Endothelial cell of umbilical vein (primary cell): ENCODE measurements around the gene LY6G6C. TPM values are rescaled to one million over a fixed set of nuclear protein-coding genes. Genes with fewer than 3 reads are reported as not detected.

Experiments used
- BruUV-seq: library from RNA; stranded (reverse); fragments of 400-500 nt; replicated peaks from 2 replicates; lab custom pipeline; 2021; lab: Mats Ljungman, UMichigan
- CTCF ChIA-PET: fragments of 300-600, 350-600 bp; sonication (Branson Sonifier 250); formaldehyde crosslinking; loops from one replicate; lab custom pipeline; 2021; ENCODE audit warnings: antibody characterized with exemption, inconsistent platforms; lab: Charles Lee
- POLR2A ChIA-PET: fragments of 300-600, 350-600 bp; sonication (Branson Sonifier 250); formaldehyde crosslinking; loops from one replicate; lab custom pipeline; 2021; ENCODE audit warnings: antibody characterized with exemption, inconsistent platforms; lab: Charles Lee
- DNase-seq: peaks from one replicate; pipeline ENCODE4 v3.0.0-alpha.2; 2011; ENCODE audit warnings: low read depth, low spot score
- FAIRE-seq: peaks from 2 replicates; lab custom pipeline; 2011; peaks lifted over from hg19 to GRCh38; lab: Jason Lieb, UNC
- H2AFZ ChIP-seq: 2 replicates; pipeline ENCODE4 v1.6.0; 2012; ENCODE audit warnings: low read depth, low read length, control low read depth, inconsistent platforms
- H3K27ac ChIP-seq: 2 replicates; pipeline ENCODE4 v1.5.1; 2011; ENCODE audit warnings: low read depth, mild to moderate bottlenecking, control low read depth, low read length, moderate library complexity; ENCODE audit not compliant: insufficient read depth
- H3K27me3 ChIP-seq, 2 experiments: 2 replicates each; pipeline versions ENCODE4 v1.6.0 to v1.6.1; 2011; ENCODE audit warnings: low read length in 2 of 2, mixed read lengths in 1 of 2; ENCODE audit not compliant: control insufficient read depth in 2 of 2, insufficient read depth in 2 of 2
- H3K36me3 ChIP-seq, 2 experiments: 2 replicates in 1 of 2; 3 replicates in 1 of 2; pipeline ENCODE4 v1.5.1; 2011; ENCODE audit warnings: low read length in 2 of 2, mild to moderate bottlenecking in 1 of 2, moderate library complexity in 1 of 2; ENCODE audit not compliant: control insufficient read depth in 2 of 2, insufficient read depth in 2 of 2; ENCODE audit errors: extremely low read depth in 1 of 2
- H3K4me1 ChIP-seq: 3 replicates; pipeline ENCODE4 v1.5.1; 2011; ENCODE audit warnings: mild to moderate bottlenecking, low read length; ENCODE audit not compliant: control insufficient read depth, insufficient read depth; ENCODE audit errors: extremely low read depth
- H3K4me2 ChIP-seq: 2 replicates; pipeline ENCODE4 v1.6.1; 2011; ENCODE audit warnings: low read length, control low read depth, mixed read lengths; ENCODE audit not compliant: insufficient read depth
- H3K4me3 ChIP-seq, 3 experiments: fragments of 200-600 bp in 1 of 3; sonication (generic), shearing (Covaris generic) in 1 of 3; replicated peaks in 1 of 3; 2 replicates each; pipeline ENCODE4 v1.5.1; 2011 to 2016; ENCODE audit warnings: control low read depth in 3 of 3, low read length in 3 of 3, mild to moderate bottlenecking in 2 of 3, inconsistent platforms in 1 of 3, low read depth in 1 of 3, moderate library complexity in 1 of 3; ENCODE audit not compliant: insufficient read depth in 1 of 3
- H3K79me2 ChIP-seq: 2 replicates; pipeline ENCODE4 v1.6.0; 2012; ENCODE audit warnings: low read length, inconsistent platforms; ENCODE audit not compliant: control insufficient read depth, insufficient read depth
- H3K9ac ChIP-seq: replicated peaks from 2 replicates; pipeline ENCODE3; 2011; ENCODE audit warnings: low read length, control low read depth; ENCODE audit not compliant: insufficient read depth; ENCODE audit errors: extremely low read depth
- H3K9me1 ChIP-seq: replicated peaks from 3 replicates; pipeline ENCODE4 v1.6.0; 2011; ENCODE audit warnings: mild to moderate bottlenecking, low read length; ENCODE audit not compliant: control insufficient read depth, insufficient read depth; ENCODE audit errors: extremely low read depth
- H3K9me3 ChIP-seq: replicated peaks from 2 replicates; pipeline ENCODE4 v1.5.1; 2012; ENCODE audit warnings: low read length, inconsistent platforms; ENCODE audit not compliant: control insufficient read depth, insufficient read depth
- H4K20me1 ChIP-seq: replicated peaks from 2 replicates; pipeline ENCODE3; 2011; ENCODE audit warnings: mild to moderate bottlenecking, low read length; ENCODE audit not compliant: control insufficient read depth, insufficient read depth; ENCODE audit errors: extremely low read depth
- CTCF ChIP-seq, 2 donors: IDR thresholded peaks; 1 replicate in 1 of 2; 2 replicates in 1 of 2; pipeline ENCODE4 v1.5.1; 2011; ENCODE audit warnings: low read length in 2 of 2, mild to moderate bottlenecking in 2 of 2, moderate library complexity in 2 of 2, control low read depth in 1 of 2, inconsistent platforms in 1 of 2, low read depth in 1 of 2; ENCODE audit not compliant: insufficient read depth in 1 of 2; ENCODE audit errors: extremely low read depth in 1 of 2
- EZH2 ChIP-seq: IDR thresholded peaks from 2 replicates; pipeline ENCODE4 v1.6.1; 2012; ENCODE audit warnings: borderline replicate concordance, low read depth, mild to moderate bottlenecking, moderate library complexity, low read length, inconsistent platforms; ENCODE audit not compliant: severe bottlenecking
- FOS ChIP-seq: IDR thresholded peaks from 2 replicates; pipeline ENCODE4 v1.6.1; 2011; ENCODE audit warnings: mild to moderate bottlenecking, low read length, moderate library complexity, borderline replicate concordance; ENCODE audit not compliant: insufficient read depth
- GATA2 ChIP-seq: IDR thresholded peaks from 2 replicates; pipeline ENCODE4 v1.7.0; 2011; ENCODE audit warnings: low read depth, mild to moderate bottlenecking, moderate library complexity, mixed read lengths, low read length; ENCODE audit not compliant: insufficient read length, insufficient read depth
- JUN ChIP-seq: IDR thresholded peaks from 2 replicates; pipeline ENCODE4 v1.6.1; 2011; ENCODE audit warnings: borderline replicate concordance, low read depth; ENCODE audit not compliant: insufficient read length, insufficient read depth
- MAX ChIP-seq: IDR thresholded peaks from 2 replicates; pipeline ENCODE4 v1.6.1; 2011; ENCODE audit not compliant: insufficient read depth, insufficient read length
- MYC ChIP-seq: IDR thresholded peaks from one replicate; pipeline ENCODE4 v1.6.1; 2011; ENCODE audit warnings: mild to moderate bottlenecking, low read depth, low read length
- POLR2A ChIP-seq: IDR thresholded peaks from 2 replicates; pipeline ENCODE4 v1.6.1; 2012; ENCODE audit warnings: low read depth, mild to moderate bottlenecking, control low read depth, low read length
- POLR2AphosphoS5 ChIP-seq: IDR thresholded peaks from 2 replicates; pipeline ENCODE4 v1.6.1; 2012; ENCODE audit warnings: low read depth, mild to moderate bottlenecking, control low read depth, low read length, moderate library complexity; ENCODE audit not compliant: insufficient read depth
- dilution Hi-C: fragments of 300-500 bp; cut with MboI; formaldehyde crosslinking; loops from one replicate; pipeline ENCODE4 v1.15.0; 2019; ENCODE audit warnings: low sequenced_read_pairs; ENCODE audit not compliant: extremely low pct_ligation_motif_present
- intact Hi-C: fragments of 100-400 bp; cut with micrococcal nuclease; formaldehyde crosslinking; loops from one replicate; pipeline ENCODE4 v1.10.0; 2022
- polyA plus RNA-seq, 4 experiments: library from polyadenylated mRNA; depleted of rRNA in 3 of 4; stranded (reverse) in 3 of 4; unstranded in 1 of 4; fragments of >200 nt; gene quantifications; 2 replicates each; pipeline versions ENCODE4 v1.2.1 to v1.2.3, GENCODE V29; 2011 to 2012; ENCODE audit warnings: missing spikeins in 1 of 4
- total RNA-seq: library from RNA; stranded (reverse); gene quantifications from 2 replicates; pipeline ENCODE4 v1.2.3, GENCODE V29; 2021

LY6G6C gene
- total and polyA plus RNA-seq, 2 donors (not counting 3 experiments of a cell fraction or from before 2014, with no cell fraction given) = 0.33 TPM; not detected in 1

GRCh38 chr6:31702819-31703716 is 18.5 kb downstream of the LY6G6C start, which contains the start of gene ABHD16A:
Gene ABHD16A (minus strand): TSS chr6:31703324. CDS start chr6:31703281, 43 bp downstream.
- H3K4me3 ChIP-seq = peak within 1 kb of the TSS; percentile 59 to 80 (median 74)
- TF ChIP-seq EZH2 (no peak), POLR2A (peak; percentile 97), CTCF (IDR thresholded peaks at IDR 0.05; ENCODE audit: extremely low read depth in 1 of 2, insufficient read depth in 1 of 2, low read depth in 1 of 2, low read length in 2 of 2) (peak in 1 of 2 donors; percentile 3), FOS (no peak), JUN (no peak), POLR2AphosphoS5 (peak; percentile 90), MYC (no peak), GATA2 (no peak), MAX (peak; percentile 7)
- H3K9me3 ChIP-seq = no peaks in the 10 kb centered on the region
- dilution Hi-C loops (no loop called here), intact Hi-C loops (loop anchor here (1.0 to 2.0 kb wide), 7 partner anchors 22 to 124 kb away; partner anchors contain the start of genes BAG6, HSPA1B, LY6G5C and PRRC2A)
- no peaks in the 10 kb centered on the region for H3K9me1 ChIP-seq
- H3K4me2 ChIP-seq = peak within 1 kb of the TSS; percentile 81
- no peaks in the 10 kb centered on the region for H4K20me1 ChIP-seq
- no peaks in the 10 kb centered on the region for H3K27me3 ChIP-seq
- CTCF ChIA-PET = interaction anchor here (1.0 to 1.9 kb wide), 12 partner anchors 8 to 128 kb away, joined by 3 to 9 read pairs (median 6); partner anchors contain the start of genes DDAH2, LSM2, LY6G5C and LY6G6D
- peak; percentile 99 for DNase-seq
- H3K4me1 ChIP-seq = peaks cover 11% of the 10 kb centered on the region
- H2AFZ ChIP-seq = peak within 1 kb of the TSS; percentile 76
- TSS peak; percentile 80 for BruUV-seq
- H3K79me2 ChIP-seq = peaks cover 21% of the 10 kb centered on the region
- POLR2A ChIA-PET = interaction anchor here (0.7 to 1.2 kb wide), 6 partner anchors 8 to 124 kb away, joined by 3 to 6 read pairs (median 4); partner anchors contain the start of genes DDAH2, GPANK1, HSPA1B and MSH5
- H3K9ac ChIP-seq = peak within 1 kb of the TSS; percentile 90
- peak; percentile 100 for FAIRE-seq
- H3K27ac ChIP-seq = peak within 1 kb of the TSS; percentile 77
- H3K36me3 ChIP-seq = no peaks in the 10 kb centered on the region
